22Rv1 (cell line): ENCODE measurements around the gene FOXP1.

ENCODE experiments used
- CTCF ChIP-seq: fragments of 450-650 bp; IDR thresholded peaks from 2 replicates; pipeline ENCODE4 v1.5.1; 2017; ENCODE audit warnings: mild to moderate bottlenecking
- ZFX ChIP-seq: fragments of 450-650 bp; IDR thresholded peaks from 2 replicates; pipeline ENCODE4 v1.6.1; 2017; ENCODE audit warnings: antibody characterized with exemption, borderline replicate concordance

- no peak for TF ChIP-seq CTCF
- TF ChIP-seq ZFX, result no peak
Measured at GRCh38 chr3:71551311-71551919, 32.1 kb downstream of the FOXP1 start.
